Lower lobe of right lung (tissue), 2 donors: ENCODE data around the gene ATRAID. TPM values are rescaled to one million over a fixed set of nuclear protein-coding genes. Genes with fewer than 3 reads are reported as not detected.

Experiments used
- ATAC-seq, 2 donors: fragments of 200-7000 bp; cut with Tn5 transposase; one replicate each; pipeline ENCODE4 v1.9.1; 2020 to 2022; ENCODE audit warnings: mild to moderate bottlenecking in 2 of 2, moderate library complexity in 2 of 2
- DNase-seq: peaks from one replicate; pipeline ENCODE4 v3.0.0-alpha.2; 2020
- H3K27ac ChIP-seq: fragments of 200-600 bp; one replicate; pipeline ENCODE4 v1.8.0; 2022
- H3K27me3 ChIP-seq: fragments of 200-600 bp; one replicate; pipeline ENCODE4 v1.8.0; 2022; ENCODE audit warnings: low read depth
- H3K36me3 ChIP-seq: fragments of 200-600 bp; one replicate; pipeline ENCODE4 v1.8.0; 2022; ENCODE audit warnings: mild to moderate bottlenecking
- H3K4me1 ChIP-seq: fragments of 200-600 bp; one replicate; pipeline ENCODE4 v1.8.0; 2022
- H3K4me3 ChIP-seq: fragments of 200-600 bp; one replicate; pipeline ENCODE4 v1.8.0; 2022; ENCODE audit warnings: mild to moderate bottlenecking
- H3K9me3 ChIP-seq: fragments of 200-600 bp; one replicate; pipeline ENCODE4 v1.8.0; 2022
- intact Hi-C: fragments of 100-400 bp; cut with DNase I; formaldehyde crosslinking; loops from one replicate; pipeline ENCODE4 v1.11.0; 2022
- total RNA-seq: library from RNA; stranded (reverse); fragmentation: NEBNext Ultra II Directional; extraction: Animal tissue kit (Norgen Biotek cat#: 25700); gene quantifications from one replicate; pipeline ENCODE4 v1.2.1, GENCODE V29; 2021
- TF ChIP-seq, protein P1 (sequence below): fragments of 200-600 bp; IDR thresholded peaks from one replicate; pipeline ENCODE4 v1.8.0; 2022; ENCODE audit warnings: antibody characterized with exemption, mild to moderate bottlenecking
- donor health status: DM: no; HTN: yes; CAD: no; lungs with severe emphysema.

Gene ATRAID
- total RNA-seq, 1 donor from 2014 or later, result 102 TPM

DNA sequence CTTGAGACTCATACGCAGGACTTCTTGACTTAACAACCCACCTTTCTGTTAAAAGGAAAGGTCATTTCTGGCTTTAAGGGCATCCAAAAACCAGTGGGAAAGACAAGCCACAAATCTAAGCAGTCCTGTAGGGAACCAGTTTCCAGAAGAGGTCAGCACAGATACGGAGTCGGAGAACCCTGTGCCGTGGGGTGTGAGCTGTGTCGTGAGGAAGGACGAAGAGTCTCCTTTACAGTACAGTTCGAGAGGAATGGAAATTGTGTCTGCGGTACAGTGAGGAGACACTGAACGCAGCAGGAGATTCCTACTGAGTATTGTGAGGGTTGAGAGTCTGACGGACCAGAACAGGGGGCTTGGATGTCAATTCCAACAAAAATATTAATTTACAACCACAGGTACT lies 33.3 kb downstream of the ATRAID start:
- no peak for ATAC-seq
- DNase-seq, result no peak
- peaks cover 5% of the 10 kb centered on the region for H3K27me3 ChIP-seq

DNA sequence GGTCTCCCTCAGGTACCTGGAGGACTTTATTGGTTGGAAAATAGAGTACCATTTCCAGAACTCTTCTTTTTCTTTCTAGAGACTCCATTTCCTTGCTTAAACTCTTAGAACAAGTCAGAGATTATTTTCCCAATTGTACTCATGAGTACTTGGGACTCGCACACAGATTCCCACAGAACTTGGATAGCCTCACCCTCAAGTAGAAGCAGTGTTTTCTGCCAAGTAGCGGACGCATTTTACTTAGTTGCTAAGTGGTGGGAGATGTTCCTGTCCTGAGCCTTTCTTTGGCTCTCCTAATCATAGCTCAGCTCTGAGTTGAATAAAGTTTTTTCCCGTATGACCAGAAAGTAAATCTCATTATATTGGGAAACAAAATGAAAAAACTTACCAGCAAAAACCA lies 33.8 kb downstream of the ATRAID start:
- ATAC-seq, result no peak
- Histone ChIP-seq H3K27ac (no peak overlapping the region), H3K9me3 (no peaks in the 10 kb centered on the region), H3K4me3 (no peak overlapping the region), H3K36me3 (peaks cover 40% of the 10 kb centered on the region), H3K4me1 (no peaks in the 10 kb centered on the region), H3K27me3 (peaks cover 10% of the 10 kb centered on the region)
- no peak for DNase-seq
- intact Hi-C loops, result no loop called here
- TF ChIP-seq, protein P1, sequence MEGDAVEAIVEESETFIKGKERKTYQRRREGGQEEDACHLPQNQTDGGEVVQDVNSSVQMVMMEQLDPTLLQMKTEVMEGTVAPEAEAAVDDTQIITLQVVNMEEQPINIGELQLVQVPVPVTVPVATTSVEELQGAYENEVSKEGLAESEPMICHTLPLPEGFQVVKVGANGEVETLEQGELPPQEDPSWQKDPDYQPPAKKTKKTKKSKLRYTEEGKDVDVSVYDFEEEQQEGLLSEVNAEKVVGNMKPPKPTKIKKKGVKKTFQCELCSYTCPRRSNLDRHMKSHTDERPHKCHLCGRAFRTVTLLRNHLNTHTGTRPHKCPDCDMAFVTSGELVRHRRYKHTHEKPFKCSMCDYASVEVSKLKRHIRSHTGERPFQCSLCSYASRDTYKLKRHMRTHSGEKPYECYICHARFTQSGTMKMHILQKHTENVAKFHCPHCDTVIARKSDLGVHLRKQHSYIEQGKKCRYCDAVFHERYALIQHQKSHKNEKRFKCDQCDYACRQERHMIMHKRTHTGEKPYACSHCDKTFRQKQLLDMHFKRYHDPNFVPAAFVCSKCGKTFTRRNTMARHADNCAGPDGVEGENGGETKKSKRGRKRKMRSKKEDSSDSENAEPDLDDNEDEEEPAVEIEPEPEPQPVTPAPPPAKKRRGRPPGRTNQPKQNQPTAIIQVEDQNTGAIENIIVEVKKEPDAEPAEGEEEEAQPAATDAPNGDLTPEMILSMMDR, result no peak

More for the DNA sequence above, 33.3 kb downstream of the ATRAID start:
- H3K27ac ChIP-seq, result no peak overlapping the region
- H3K9me3 ChIP-seq, result no peaks in the 10 kb centered on the region
- H3K4me1 ChIP-seq, result no peaks in the 10 kb centered on the region
- TF ChIP-seq, protein P1, result no peak
- H3K4me3 ChIP-seq, result no peak overlapping the region
- intact Hi-C loops, result no loop called here
- peaks cover 45% of the 10 kb centered on the region for H3K36me3 ChIP-seq

DNA sequence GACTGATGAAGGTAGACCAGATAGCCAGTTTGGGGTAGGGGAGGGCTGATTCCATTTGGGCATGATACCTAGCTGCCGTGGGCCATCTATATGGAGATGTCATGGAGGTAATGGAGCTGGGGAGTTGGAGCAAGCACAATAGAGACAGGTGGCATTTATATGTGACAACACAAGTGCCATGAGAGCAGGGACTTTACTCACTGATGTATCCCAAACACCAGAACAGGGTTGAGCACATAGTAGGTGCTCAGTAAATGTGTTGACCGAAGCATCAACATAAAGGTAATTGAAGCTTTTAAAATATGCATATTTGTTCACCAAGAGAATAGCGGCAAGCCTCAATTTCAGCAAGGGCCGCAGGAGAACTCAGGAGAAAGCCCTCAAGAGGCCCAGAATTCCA lies 36.1 kb downstream of the ATRAID start:
- Histone ChIP-seq H3K27me3 (peaks cover 25% of the 10 kb centered on the region), H3K36me3 (peaks cover 17% of the 10 kb centered on the region), H3K27ac (no peak overlapping the region), H3K9me3 (no peaks in the 10 kb centered on the region), H3K4me1 (no peaks in the 10 kb centered on the region), H3K4me3 (no peak overlapping the region)
- intact Hi-C loops, result no loop called here
- TF ChIP-seq, protein P1, result no peak
- ATAC-seq (no peak), DNase-seq (no peak)

DNA sequence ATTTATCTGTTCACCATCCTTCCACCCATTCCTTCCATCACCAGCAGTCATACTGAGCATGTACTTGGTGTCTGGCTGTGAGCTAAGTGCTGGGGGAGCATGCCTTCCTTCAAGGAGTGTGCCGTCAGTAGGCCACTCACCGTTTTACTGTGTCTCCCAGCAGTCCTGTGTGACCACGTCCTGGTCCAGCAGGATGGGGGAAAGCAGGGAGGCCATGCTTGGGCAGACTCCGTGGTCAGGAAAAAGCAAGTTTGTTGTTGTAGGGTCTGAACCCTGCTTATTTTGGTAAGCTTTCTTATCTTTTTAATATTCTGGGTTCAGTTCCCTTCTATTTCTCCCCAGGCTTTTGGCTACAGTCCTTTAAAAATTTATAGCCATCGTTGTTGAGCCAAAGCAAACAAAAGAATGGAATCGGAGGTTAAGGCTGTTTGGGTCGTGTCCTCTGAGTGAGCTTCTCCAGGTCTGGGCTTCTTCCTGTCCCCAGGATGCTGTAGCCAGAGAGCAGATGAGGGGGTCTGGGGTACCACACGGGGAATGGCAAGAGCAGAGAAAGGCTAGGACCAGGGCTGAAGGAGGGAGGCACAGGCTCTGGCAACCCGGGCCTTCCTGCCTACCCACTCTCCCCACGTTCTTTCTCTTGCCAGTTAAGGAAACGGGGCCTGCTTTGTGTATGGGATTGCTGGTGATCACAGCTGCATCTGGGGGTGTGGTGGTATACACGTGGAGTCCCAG lies 37.5 kb downstream of the ATRAID start:
- Histone ChIP-seq H3K9me3 (no peaks in the 10 kb centered on the region), H3K36me3 (peaks cover 3% of the 10 kb centered on the region), H3K27ac (no peak overlapping the region), H3K27me3 (peaks cover 27% of the 10 kb centered on the region), H3K4me3 (no peak overlapping the region), H3K4me1 (no peaks in the 10 kb centered on the region)
- TF ChIP-seq, protein P1, result no peak
- DNase-seq, result no peak
- no peak for ATAC-seq
- intact Hi-C loops, result no loop called here

DNA sequence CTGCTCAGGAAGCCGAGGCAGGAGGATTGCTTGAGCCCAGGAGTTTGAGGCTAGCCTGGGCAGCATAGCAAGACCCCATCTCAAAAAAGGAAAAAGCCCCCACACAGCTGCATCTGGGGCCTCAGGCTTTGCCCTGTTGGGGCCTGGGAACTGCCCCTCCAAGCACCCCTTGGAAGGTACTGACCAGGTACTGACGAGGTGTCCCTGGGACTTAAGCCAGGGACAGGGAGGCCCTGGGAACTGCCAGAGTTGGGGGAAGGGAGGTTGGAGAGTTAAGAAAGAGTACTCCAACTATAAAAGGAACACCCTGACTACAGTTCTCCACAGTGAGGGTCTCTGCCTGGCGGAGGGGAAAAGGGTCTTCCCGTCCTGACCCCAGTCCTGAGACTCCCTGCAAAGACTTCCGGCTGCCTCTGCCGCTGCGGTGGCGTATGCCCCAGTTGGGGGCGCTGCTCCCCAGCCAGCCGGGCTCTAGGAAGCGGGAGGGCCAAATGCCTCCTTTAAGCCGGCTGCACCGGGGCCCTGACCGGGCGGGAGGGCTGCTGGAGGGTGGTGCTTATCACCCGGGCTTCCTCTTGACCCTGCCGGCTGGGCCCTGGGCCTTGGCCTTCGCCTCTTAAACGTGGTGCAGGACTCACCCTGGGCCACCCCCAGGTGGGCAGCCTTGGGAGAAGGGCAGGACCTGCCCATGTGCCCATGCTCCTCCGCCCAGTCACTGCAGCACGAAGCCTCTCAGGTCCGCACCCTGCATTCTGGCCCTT lies 38.2 kb downstream of the ATRAID start:
- ATAC-seq (peak; percentile 87 to 89), DNase-seq (peak; percentile 68)
- intact Hi-C loops, result no loop called here
- Histone ChIP-seq H3K4me3 (no peak overlapping the region), H3K27me3 (peaks cover 27% of the 10 kb centered on the region), H3K27ac (no peak overlapping the region), H3K36me3 (no peaks in the 10 kb centered on the region), H3K4me1 (no peaks in the 10 kb centered on the region), H3K9me3 (no peaks in the 10 kb centered on the region)
- TF ChIP-seq, protein P1, result peak; percentile 78
